ENCODE results near the gene CFAP221.

CFAP221 gene

GRCh38 chr2:119683713-119684443 lies 139.6 kb downstream of the CFAP221 start:
- no peaks in the 10 kb centered on the region for H3K9me3 ChIP-seq (ENCODE audit: insufficient read depth, low read length)
- H3K36me3 ChIP-seq (ENCODE audit: low read length): no peaks in the 10 kb centered on the region
- H3K27ac ChIP-seq (ENCODE audit: low read depth, low read length): no peak overlapping the region
- H3K9ac ChIP-seq (ENCODE audit: low read length): no peak overlapping the region
- H3K79me2 ChIP-seq (ENCODE audit: insufficient read depth, low read length): peaks cover 20% of the 10 kb centered on the region
- no peak for TF ChIP-seq EZH2phosphoT487 (conservative IDR thresholded peaks at IDR 0.05; ENCODE audit: low read length)
- no peak overlapping the region for H2AFZ ChIP-seq (ENCODE audit: low read depth, low read length, severe bottlenecking)
- no peaks in the 10 kb centered on the region for H3K9me2 ChIP-seq (replicated peaks; ENCODE audit: insufficient read depth, low read length)
- H3K27me3 ChIP-seq (ENCODE audit: low read length): no peaks in the 10 kb centered on the region
- no peak overlapping the region for H3K4me2 ChIP-seq (ENCODE audit: low read depth, low read length, poor library complexity, severe bottlenecking)
- no peak overlapping the region for H3K4me3 ChIP-seq (ENCODE audit: insufficient read depth, low read length, poor library complexity, severe bottlenecking)
- H3F3A ChIP-seq (ENCODE audit: insufficient read depth): no peaks in the 10 kb centered on the region
- no peaks in the 10 kb centered on the region for H4K20me1 ChIP-seq (ENCODE audit: low read depth, low read length)

GRCh38 chr2:119684518-119684917 lies 140.3 kb downstream of the CFAP221 start:
- Histone ChIP-seq H3K9me3 (ENCODE audit: insufficient read depth, low read length) (no peaks in the 10 kb centered on the region), H3K27me3 (ENCODE audit: low read length) (no peaks in the 10 kb centered on the region), H3K79me2 (ENCODE audit: insufficient read depth, low read length) (peaks cover 16% of the 10 kb centered on the region), H3K36me3 (ENCODE audit: low read length) (no peaks in the 10 kb centered on the region), H3K4me3 (ENCODE audit: insufficient read depth, low read length, poor library complexity, severe bottlenecking) (no peak overlapping the region), H2AFZ (ENCODE audit: low read depth, low read length, severe bottlenecking) (no peak overlapping the region), H3F3A (ENCODE audit: insufficient read depth) (no peaks in the 10 kb centered on the region), H3K9me2 (replicated peaks; ENCODE audit: insufficient read depth, low read length) (no peaks in the 10 kb centered on the region), H3K4me2 (ENCODE audit: low read depth, low read length, poor library complexity, severe bottlenecking) (no peak overlapping the region), H4K20me1 (ENCODE audit: low read depth, low read length) (no peaks in the 10 kb centered on the region), H3K9ac (ENCODE audit: low read length) (no peak overlapping the region), H3K27ac (ENCODE audit: low read depth, low read length) (no peak overlapping the region)
- TF ChIP-seq CTCF (IDR thresholded peaks at IDR 0.05; ENCODE audit: insufficient read depth, low read length, poor library complexity, severe bottlenecking) (no peak), EZH2phosphoT487 (conservative IDR thresholded peaks at IDR 0.05; ENCODE audit: low read length) (no peak)

- Histone ChIP-seq H2AFZ (ENCODE audit: low read depth, low read length, severe bottlenecking) (no peak overlapping the region), H3K27ac (ENCODE audit: low read depth, low read length) (no peak overlapping the region), H3K36me3 (ENCODE audit: low read length) (no peaks in the 10 kb centered on the region), H3K9me3 (ENCODE audit: insufficient read depth, low read length) (no peaks in the 10 kb centered on the region), H4K20me1 (ENCODE audit: low read depth, low read length) (no peaks in the 10 kb centered on the region), H3K4me2 (ENCODE audit: low read depth, low read length, poor library complexity, severe bottlenecking) (no peak overlapping the region), H3K9me2 (replicated peaks; ENCODE audit: insufficient read depth, low read length) (no peaks in the 10 kb centered on the region), H3K4me3 (ENCODE audit: insufficient read depth, low read length, poor library complexity, severe bottlenecking) (no peak overlapping the region), H3K27me3 (ENCODE audit: low read length) (no peaks in the 10 kb centered on the region), H3F3A (ENCODE audit: insufficient read depth) (no peaks in the 10 kb centered on the region), H3K9ac (ENCODE audit: low read length) (no peak overlapping the region), H3K79me2 (ENCODE audit: insufficient read depth, low read length) (no peaks in the 10 kb centered on the region)
- TF ChIP-seq CTCF (IDR thresholded peaks at IDR 0.05; ENCODE audit: insufficient read depth, low read length, poor library complexity, severe bottlenecking): no peak
- no peak for TF ChIP-seq EZH2phosphoT487 (conservative IDR thresholded peaks at IDR 0.05; ENCODE audit: low read length)
Measured at GRCh38 chr2:119688616-119689015, 144.4 kb downstream of the CFAP221 start.

- Histone ChIP-seq H3F3A (ENCODE audit: insufficient read depth) (no peaks in the 10 kb centered on the region), H3K9ac (ENCODE audit: low read length) (no peak overlapping the region), H3K4me3 (ENCODE audit: insufficient read depth, low read length, poor library complexity, severe bottlenecking) (no peak overlapping the region), H3K9me2 (replicated peaks; ENCODE audit: insufficient read depth, low read length) (no peaks in the 10 kb centered on the region), H3K79me2 (ENCODE audit: insufficient read depth, low read length) (no peaks in the 10 kb centered on the region), H3K36me3 (ENCODE audit: low read length) (no peaks in the 10 kb centered on the region), H3K27ac (ENCODE audit: low read depth, low read length) (no peak overlapping the region), H3K4me2 (ENCODE audit: low read depth, low read length, poor library complexity, severe bottlenecking) (no peak overlapping the region), H3K27me3 (ENCODE audit: low read length) (no peaks in the 10 kb centered on the region), H4K20me1 (ENCODE audit: low read depth, low read length) (no peaks in the 10 kb centered on the region), H3K9me3 (ENCODE audit: insufficient read depth, low read length) (no peaks in the 10 kb centered on the region), H2AFZ (ENCODE audit: low read depth, low read length, severe bottlenecking) (no peak overlapping the region)
- TF ChIP-seq EZH2phosphoT487 (conservative IDR thresholded peaks at IDR 0.05; ENCODE audit: low read length) (no peak), CTCF (IDR thresholded peaks at IDR 0.05; ENCODE audit: insufficient read depth, low read length, poor library complexity, severe bottlenecking) (no peak)
Measured at GRCh38 chr2:119689218-119689617, 145.0 kb downstream of the CFAP221 start.

Data from SU-DHL-6 (cell line).